H1 (cell line): Measurements from ENCODE around the gene MVD. TPM values are rescaled to one million over a fixed set of nuclear protein-coding genes. Genes with fewer than 3 reads are reported as not detected.
A peak's percentile ranks its signal among the peaks of the same experiment; 100 is the strongest.

Experiments
- CTCF ChIA-PET: fragments of 300-600 bp; sonication (Branson Sonifier 250); formaldehyde crosslinking; loops from one replicate; lab custom pipeline; 2021; ENCODE audit not compliant: partially characterized antibody; lab: Charles Lee
- POLR2A ChIA-PET: fragments of 300-600 bp; sonication (Branson Sonifier 250); formaldehyde crosslinking; loops from one replicate; lab custom pipeline; 2021; ENCODE audit warnings: inconsistent platforms; ENCODE audit not compliant: partially characterized antibody; lab: Charles Lee
- DNase-seq, 2 experiments: peaks; one replicate each; pipeline versions ENCODE4 v3.0.0 to v3.0.0-alpha.2; 2010 to 2022; ENCODE audit warnings: low spot score in 2 of 2, low read depth in 1 of 2, mixed read lengths in 1 of 2
- FAIRE-seq: peaks from 2 replicates; lab custom pipeline; 2011; peaks lifted over from hg19 to GRCh38; lab: Jason Lieb, UNC
- H2AFZ ChIP-seq: 2 replicates; pipeline ENCODE4 v1.8.1; 2012; ENCODE audit warnings: low read length, inconsistent platforms
- H2AK5ac ChIP-seq: 2 replicates; pipeline ENCODE4 v1.6.1; 2013; ENCODE audit warnings: low read depth, low read length
- H2BK120ac ChIP-seq: replicated peaks from 2 replicates; pipeline ENCODE3; 2013; ENCODE audit warnings: low read depth, low read length, inconsistent platforms
- H2BK12ac ChIP-seq: 2 replicates; pipeline ENCODE4 v1.6.1; 2013; ENCODE audit warnings: low read depth, low read length
- H2BK15ac ChIP-seq: 2 replicates; pipeline ENCODE4 v1.6.1; 2013; ENCODE audit warnings: low read length
- H2BK20ac ChIP-seq: 2 replicates; pipeline ENCODE4 v1.6.1; 2013; ENCODE audit warnings: low read length
- H2BK5ac ChIP-seq: 2 replicates; pipeline ENCODE4 v1.6.1; 2013; ENCODE audit warnings: low read depth, low read length
- H3K14ac ChIP-seq: 2 replicates; pipeline ENCODE4 v1.6.1; 2013; ENCODE audit warnings: inconsistent platforms; ENCODE audit not compliant: insufficient read length
- H3K18ac ChIP-seq: 2 replicates; pipeline ENCODE4 v1.6.1; 2013; ENCODE audit warnings: low read length; ENCODE audit errors: extremely low read depth
- H3K23ac ChIP-seq: 2 replicates; pipeline ENCODE4 v1.6.1; 2013; ENCODE audit warnings: inconsistent platforms; ENCODE audit not compliant: insufficient read length
- H3K23me2 ChIP-seq: 2 replicates; pipeline ENCODE4 v1.6.1; 2013; ENCODE audit warnings: low read depth, low read length
- H3K27ac ChIP-seq: 2 replicates; pipeline ENCODE4 v1.6.1; 2011; ENCODE audit warnings: low read depth, low read length, inconsistent platforms
- H3K27me3 ChIP-seq, 4 experiments: replicated peaks in 1 of 4; 1 replicate in 1 of 4; 2 replicates in 3 of 4; pipeline versions ENCODE4 v1.6.1 to v1.8.1; 2011 to 2013; ENCODE audit warnings: low read length in 3 of 4, mild to moderate bottlenecking in 3 of 4, inconsistent platforms in 2 of 4, mixed read lengths in 2 of 4, moderate library complexity in 1 of 4; ENCODE audit not compliant: control insufficient read depth in 3 of 4, insufficient read depth in 3 of 4; ENCODE audit errors: extremely low read depth in 1 of 4
- H3K36me3 ChIP-seq, 4 experiments: 2 replicates each; pipeline versions ENCODE4 v1.6.1 to v1.8.1; 2011 to 2013; ENCODE audit warnings: mild to moderate bottlenecking in 4 of 4, low read length in 3 of 4, moderate library complexity in 2 of 4, control low read depth in 1 of 4, inconsistent platforms in 1 of 4; ENCODE audit not compliant: insufficient read depth in 4 of 4, control insufficient read depth in 2 of 4
- H3K4ac ChIP-seq: replicated peaks from 2 replicates; pipeline ENCODE3; 2013; ENCODE audit warnings: low read length, low read depth, mixed read lengths, inconsistent platforms; ENCODE audit not compliant: insufficient read length
- H3K4me1 ChIP-seq, 4 experiments: replicated peaks in 1 of 4; 1 replicate in 1 of 4; 2 replicates in 3 of 4; pipeline versions ENCODE4 v1.6.1 to v1.8.1; 2011 to 2013; ENCODE audit warnings: low read length in 3 of 4, inconsistent platforms in 2 of 4, mixed read lengths in 1 of 4; ENCODE audit not compliant: insufficient read depth in 4 of 4, control insufficient read depth in 3 of 4
- H3K4me2 ChIP-seq, 2 experiments: 2 replicates each; pipeline versions ENCODE4 v1.6.1 to v1.8.1; 2011 to 2013; ENCODE audit warnings: low read depth in 2 of 2, low read length in 2 of 2, control low read depth in 1 of 2, inconsistent platforms in 1 of 2, mild to moderate bottlenecking in 1 of 2; ENCODE audit not compliant: insufficient read depth in 1 of 2
- H3K4me3 ChIP-seq, 4 experiments: fragments of 200-600, 300-600 bp in 1 of 4; sonication (generic), shearing (Covaris generic), sonication (Bioruptor Twin) in 1 of 4; 2 replicates each; pipeline versions ENCODE4 v1.5.1 to v1.8.1; 2011 to 2016; ENCODE audit warnings: low read length in 4 of 4, low read depth in 3 of 4, control low read depth in 2 of 4, inconsistent platforms in 2 of 4, mild to moderate bottlenecking in 2 of 4, mixed read lengths in 1 of 4, moderate library complexity in 1 of 4; ENCODE audit not compliant: insufficient read depth in 2 of 4; ENCODE audit errors: extremely low read depth in 1 of 4
- H3K56ac ChIP-seq: replicated peaks from 2 replicates; pipeline ENCODE3; 2013; ENCODE audit warnings: low read depth, mild to moderate bottlenecking, mixed read lengths, low read length, inconsistent platforms; ENCODE audit not compliant: insufficient read length
- H3K79me1 ChIP-seq: 2 replicates; pipeline ENCODE4 v1.6.1; 2013; ENCODE audit warnings: low read depth, low read length, control low read depth
- H3K79me2 ChIP-seq, 2 experiments: 2 replicates each; pipeline versions ENCODE4 v1.6.1 to v1.8.1; 2012 to 2013; ENCODE audit warnings: low read length in 2 of 2, mild to moderate bottlenecking in 2 of 2, inconsistent platforms in 1 of 2; ENCODE audit not compliant: insufficient read depth in 2 of 2, control insufficient read depth in 1 of 2
- H3K9ac ChIP-seq, 4 experiments: replicated peaks in 1 of 4; 1 replicate in 1 of 4; 2 replicates in 3 of 4; pipeline versions ENCODE4 v1.6.1 to v1.8.1; 2011 to 2013; ENCODE audit warnings: low read depth in 3 of 4, low read length in 3 of 4, control low read depth in 2 of 4, mild to moderate bottlenecking in 2 of 4, moderate library complexity in 2 of 4, inconsistent platforms in 1 of 4; ENCODE audit errors: extremely low read depth in 1 of 4
- H3K9me3 ChIP-seq, 2 experiments: 2 replicates each; pipeline versions ENCODE4 v1.6.1 to v1.8.1; 2012 to 2013; ENCODE audit warnings: mild to moderate bottlenecking in 2 of 2, moderate library complexity in 2 of 2, control low read depth in 1 of 2, inconsistent platforms in 1 of 2, low read depth in 1 of 2, low read length in 1 of 2, mixed read lengths in 1 of 2; ENCODE audit not compliant: insufficient read depth in 2 of 2
- H4K20me1 ChIP-seq, 2 experiments: replicated peaks in 1 of 2; 2 replicates each; pipeline versions ENCODE3 to v1.8.1; 2011 to 2013; ENCODE audit warnings: inconsistent platforms in 2 of 2, low read length in 2 of 2, mild to moderate bottlenecking in 1 of 2; ENCODE audit not compliant: insufficient read depth in 2 of 2, control insufficient read depth in 1 of 2
- H4K5ac ChIP-seq: 2 replicates; pipeline ENCODE4 v1.6.1; 2013; ENCODE audit warnings: low read length, low read depth, mixed read lengths, inconsistent platforms; ENCODE audit not compliant: insufficient read length
- H4K8ac ChIP-seq: 2 replicates; pipeline ENCODE4 v1.8.0; 2013; ENCODE audit warnings: mild to moderate bottlenecking, moderate library complexity, low read length, inconsistent platforms; ENCODE audit not compliant: insufficient read depth; ENCODE audit errors: extremely low read depth
- H4K91ac ChIP-seq: replicated peaks from 2 replicates; pipeline ENCODE3; 2013; ENCODE audit warnings: low read length, mixed read lengths, inconsistent platforms; ENCODE audit not compliant: insufficient read length
- BRCA1 ChIP-seq: IDR thresholded peaks from 2 replicates; pipeline ENCODE4 v1.6.1; 2012; ENCODE audit warnings: low read depth, low read length, improper control_type of control experiment
- CBX5 ChIP-seq: fragments of 300-800, 300-1000 bp; sonication (generic); IDR thresholded peaks from 2 replicates; pipeline ENCODE4 v1.7.1; 2016; ENCODE audit warnings: antibody characterized with exemption, low read length, low read depth
- WGBS, 2 experiments: shearing (Covaris generic) in 1 of 2; methylation state at CpG; one replicate each; pipeline versions ENCODE4 v1.1.6 to v1.1.7; 2013 to 2015; ENCODE audit warnings: low lambda C conversion rate in 2 of 2, mixed read lengths in 2 of 2, inconsistent platforms in 1 of 2, low coverage in 1 of 2, missing lambda C conversion rate in 1 of 2; ENCODE audit not compliant: insufficient replicate concordance in 2 of 2, insufficient coverage in 1 of 2, insufficient read length in 1 of 2; ENCODE audit errors: extremely low coverage in 1 of 2, missing lambda C conversion rate in 1 of 2; 5-methylcytosine and 5-hydroxymethylcytosine counted together
- polyA plus RNA-seq, 7 experiments: library from polyadenylated mRNA; depleted of rRNA in 3 of 7; stranded (reverse) in 5 of 7; unstranded in 2 of 7; fragments of >200 nt in 5 of 7; fragments of 200-250 nt in 2 of 7; gene quantifications; 1 replicate in 5 of 7; 2 replicates in 1 of 7; 4 replicates in 1 of 7; pipeline versions ENCODE4 v1.2.1 to v1.2.3, GENCODE V29; 2011 to 2013; ENCODE audit warnings: missing spikeins in 2 of 7, mixed read lengths in 2 of 7
- total RNA-seq: library from RNA; stranded (reverse); fragmentation: NEBNext Ultra II Directional; extraction: Animal tissue kit (Norgen Biotek cat#: 25700); gene quantifications from 2 replicates; pipeline ENCODE4 v1.2.1, GENCODE V29; 2021

MVD gene
- total and polyA plus RNA-seq, 2 of the 8 experiments (the other 6 are each of a cell fraction or from before 2014, with no cell fraction given): 47.2 to 77.3 TPM

DNA sequence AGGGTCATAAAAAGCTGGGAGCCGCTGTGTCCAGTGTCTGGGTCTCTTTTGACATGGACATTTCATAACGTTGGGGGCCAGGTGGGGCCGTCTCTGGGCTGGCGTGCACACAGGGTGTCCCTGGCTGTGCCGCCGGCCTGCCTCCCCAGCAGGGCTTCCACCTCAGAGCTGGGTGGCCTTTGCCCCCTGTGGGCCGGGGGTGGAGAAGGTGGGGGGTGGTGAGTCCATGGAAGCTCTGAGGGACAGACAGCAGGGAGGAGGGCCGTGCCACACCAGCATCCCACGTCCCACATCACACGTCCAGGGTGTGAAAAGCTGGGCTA is 24.3 kb upstream of the MVD start:
- Histone ChIP-seq H3K79me1 (no peaks in the 10 kb centered on the region), H2AFZ (no peak overlapping the region), H3K4me1 (peaks cover 0 to 8% (median 6%) of the 10 kb centered on the region in 4 experiments; a peak in 6 of 7 replicates), H3K4me3 (no peak overlapping the region), H4K91ac (no peak overlapping the region), H3K36me3 (no peaks in the 10 kb centered on the region), H3K23ac (no peak overlapping the region), H2BK5ac (no peak overlapping the region), H2BK120ac (no peak overlapping the region), H3K18ac (no peak overlapping the region), H2BK12ac (no peak overlapping the region), H3K79me2 (no peaks in the 10 kb centered on the region), H3K14ac (no peak overlapping the region), H3K4ac (no peak overlapping the region), H4K5ac (no peak overlapping the region), H2AK5ac (no peak overlapping the region), H4K8ac (no peak overlapping the region), H2BK20ac (no peak overlapping the region), H3K27me3 (peaks cover 0 to 12% (median 9%) of the 10 kb centered on the region in 4 experiments; a peak in 3 of 7 replicates), H3K27ac (no peak overlapping the region), H3K4me2 (peak overlapping the region; percentile 69 to 98; a peak in 2 of 4 replicates), H2BK15ac (no peak overlapping the region), H3K9me3 (no peaks in the 10 kb centered on the region), H3K23me2 (peaks cover 13% of the 10 kb centered on the region; the same call in 1 of the 2 replicates), H3K9ac (no peak overlapping the region), H3K56ac (no peak overlapping the region), H4K20me1 (peaks cover 0 to 2% of the 10 kb centered on the region in 2 experiments)
- CTCF ChIA-PET: interaction anchor here (0.6 to 5.7 kb wide), 10 partner anchors 11 to 738 kb away, joined by 3 to 87 read pairs (median 4); no protein-coding TSS in a partner anchor
- POLR2A ChIA-PET: interaction anchor here (0.6 to 2.3 kb wide), 9 partner anchors 10 to 122 kb away, joined by 3 to 8 read pairs (median 4); no protein-coding TSS in a partner anchor
- DNase-seq (no peak), FAIRE-seq (no peak)
- 88% methylated on average over 7 of the region's 10 CpGs; no CpG with 5 or more reads in 1 of the 2 experiments for WGBS, 2 experiments
- TF ChIP-seq BRCA1 (no peak), CBX5 (no peak)
